GM12873 (cell line): ENCODE results near the gene PHF20.

Experiments
- CTCF ChIP-seq: IDR thresholded peaks from 2 replicates; pipeline ENCODE4 v1.5.1; 2012; ENCODE audit warnings: low read depth, mild to moderate bottlenecking, moderate library complexity, low read length, control low read depth; ENCODE audit not compliant: insufficient read depth; ENCODE audit errors: missing control alignments

Gene PHF20

GRCh38 chr20:35854713-35855348 is 83.0 kb downstream of the PHF20 start:
- TF ChIP-seq CTCF, result no peak

- no peak for TF ChIP-seq CTCF
Observed at GRCh38 chr20:35856866-35857265, 85.1 kb downstream of the PHF20 start.

DNA sequence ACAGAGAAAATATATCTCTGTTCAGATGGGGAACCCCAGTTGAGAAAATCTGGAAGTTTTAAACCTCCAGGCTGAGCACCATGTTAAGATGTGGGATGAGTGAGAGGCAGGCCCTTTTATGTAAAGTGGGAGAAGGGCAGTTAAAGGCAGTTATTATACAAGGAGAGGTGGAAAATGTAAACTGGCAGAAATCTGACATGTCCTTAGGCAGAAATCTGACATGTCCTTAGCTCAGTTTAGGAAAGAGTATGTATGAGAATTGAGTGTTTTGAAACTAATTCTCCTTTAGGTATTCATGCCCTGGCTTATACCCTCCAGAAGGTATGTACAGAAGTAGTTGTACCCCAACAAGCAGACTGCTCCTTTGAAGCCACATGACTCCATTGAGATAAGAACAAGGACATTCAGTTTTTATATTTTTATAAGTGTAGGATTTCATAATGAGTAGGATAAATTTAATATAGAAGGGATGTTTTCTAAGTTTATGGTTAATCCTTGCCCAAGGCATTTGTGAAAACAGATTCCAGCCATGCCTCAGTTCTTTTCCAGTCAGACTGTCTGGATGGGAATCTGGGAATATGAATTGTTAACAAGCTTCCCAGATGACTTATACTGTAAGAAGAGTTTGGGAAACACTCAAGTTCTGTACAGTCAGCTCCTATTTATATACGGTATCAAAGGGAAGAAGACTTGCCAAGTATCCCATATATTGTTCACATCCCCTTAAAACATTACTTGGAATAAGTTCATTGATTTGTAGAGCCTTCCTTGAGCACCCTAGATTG is 94.8 kb downstream of the PHF20 start:
- no peak for TF ChIP-seq CTCF

GRCh38 chr20:35870541-35871258 is 98.9 kb downstream of the PHF20 start:
- TF ChIP-seq CTCF, result no peak

- no peak for TF ChIP-seq CTCF
Observed at GRCh38 chr20:35871259-35871771, 99.5 kb downstream of the PHF20 start.

DNA sequence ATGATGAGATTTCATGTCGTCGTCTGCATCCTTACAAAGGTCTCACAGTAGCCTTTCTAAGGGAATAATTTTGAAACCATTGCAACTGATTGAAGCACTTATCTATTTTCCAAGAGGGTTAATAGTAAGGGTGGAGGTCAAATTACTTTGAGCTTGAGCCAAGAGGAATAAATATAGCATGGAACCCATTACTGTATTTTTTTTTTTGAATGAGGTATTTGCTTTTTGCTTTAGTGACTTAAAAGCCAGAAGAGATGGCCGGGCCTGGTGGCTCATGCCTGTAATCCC is 104.2 kb downstream of the PHF20 start:
- no peak for TF ChIP-seq CTCF

- TF ChIP-seq CTCF, result no peak
Observed at GRCh38 chr20:35877611-35878010, 105.8 kb downstream of the PHF20 start.
